GM06990 (cell line): ENCODE results near the gene BAIAP2L1.

Experiments used
- DNase-seq: peaks from one replicate; pipeline ENCODE4 v3.0.0-alpha.2; 2011; ENCODE audit not compliant: insufficient read length; ENCODE audit errors: extremely low read depth
- H3K27me3 ChIP-seq: replicated peaks from 2 replicates; pipeline ENCODE4 v1.6.0; 2011; ENCODE audit warnings: low read length; ENCODE audit not compliant: control insufficient read depth, insufficient read depth
- H3K36me3 ChIP-seq: 2 replicates; pipeline ENCODE4 v1.5.1; 2011; ENCODE audit warnings: low read length; ENCODE audit not compliant: control insufficient read depth, insufficient read depth
- H3K4me3 ChIP-seq: replicated peaks from 2 replicates; pipeline ENCODE4 v1.5.1; 2011; ENCODE audit warnings: low read depth, mild to moderate bottlenecking, control low read depth, low read length
- CTCF ChIP-seq: IDR thresholded peaks from 2 replicates; pipeline ENCODE4 v1.5.1; 2011; ENCODE audit warnings: low read length, control low read depth, mild to moderate bottlenecking, inconsistent platforms; ENCODE audit not compliant: insufficient read depth, poor library complexity, severe bottlenecking

BAIAP2L1 gene

GRCh38 chr7:98250789-98251188, 150.1 kb downstream of the BAIAP2L1 start:
- Histone ChIP-seq H3K4me3 (peak overlapping the region; percentile 79), H3K36me3 (no peaks in the 10 kb centered on the region; the same call in 1 of the 2 replicates), H3K27me3 (no peaks in the 10 kb centered on the region)
- peak; percentile 31 for TF ChIP-seq CTCF
- DNase-seq = no peak

DNA sequence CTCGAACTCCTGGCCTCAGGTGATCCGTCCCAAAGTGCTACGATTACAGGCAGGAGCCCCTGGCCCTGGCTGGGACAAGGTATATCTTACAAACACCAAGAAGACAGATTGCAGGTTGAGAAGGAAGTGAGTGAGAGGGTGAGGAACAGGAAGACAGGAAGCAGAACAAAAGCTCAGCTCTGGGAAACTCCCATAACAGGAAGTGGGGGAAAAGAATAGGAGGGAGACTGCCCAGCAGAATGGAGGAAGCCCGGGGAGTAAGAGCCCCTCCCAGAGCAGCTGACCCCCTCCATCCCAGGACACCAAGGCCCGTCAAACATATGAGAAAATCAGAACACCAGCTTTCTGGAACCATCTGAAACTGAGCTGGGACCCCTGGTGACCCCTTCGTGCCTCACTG, 151.8 kb downstream of the BAIAP2L1 start:
- TF ChIP-seq CTCF = no peak
- no peaks in the 10 kb centered on the region for H3K27me3 ChIP-seq

DNA sequence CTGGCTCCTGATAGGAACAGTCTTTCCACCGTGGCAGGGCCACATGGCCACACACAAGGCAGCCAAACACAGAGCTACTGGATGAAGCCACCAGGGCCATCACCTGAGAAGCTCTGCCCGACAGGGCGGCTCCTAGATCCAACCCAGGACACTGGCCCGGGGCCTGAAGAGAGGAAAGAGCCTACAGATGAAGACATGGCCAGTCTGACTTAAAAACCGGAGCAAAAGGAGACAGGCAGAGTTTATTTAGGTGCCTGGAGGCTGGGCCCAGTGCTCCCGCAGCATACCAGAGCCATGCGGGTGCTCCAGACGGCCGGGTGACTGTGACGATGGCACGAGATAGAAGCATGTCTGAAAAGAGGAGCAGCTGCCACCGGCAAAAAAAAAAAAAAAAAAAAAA, 152.7 kb downstream of the BAIAP2L1 start:
- no peak for DNase-seq
- no peak for TF ChIP-seq CTCF
- peaks cover 2% of the 10 kb centered on the region for H3K36me3 ChIP-seq
- H3K27me3 ChIP-seq = no peaks in the 10 kb centered on the region
- H3K4me3 ChIP-seq = no peak overlapping the region

More for the DNA sequence above, 151.8 kb downstream of the BAIAP2L1 start:
- H3K36me3 ChIP-seq = no peaks in the 10 kb centered on the region; the same call in 1 of the 2 replicates
- no peak for DNase-seq
- H3K4me3 ChIP-seq = no peak overlapping the region

DNA sequence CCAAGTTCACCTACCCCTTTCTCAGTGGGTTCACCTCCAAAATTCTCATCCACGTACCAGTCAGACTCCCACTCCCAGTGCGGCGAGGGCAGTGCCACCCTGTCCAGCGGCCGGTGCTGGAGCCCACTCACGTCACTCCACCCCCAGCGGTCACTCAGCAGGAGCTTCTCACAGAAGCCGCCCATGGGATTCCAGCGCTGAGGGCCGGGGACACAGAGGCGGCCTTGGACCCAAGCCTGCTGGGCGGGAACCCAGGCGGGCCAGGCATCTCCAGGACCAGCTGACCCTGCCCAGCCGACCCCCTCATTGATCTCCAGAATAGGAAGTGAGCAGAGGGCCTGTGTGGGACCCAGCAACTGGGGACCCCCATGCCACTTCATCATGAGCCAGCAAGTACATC, 156.0 kb downstream of the BAIAP2L1 start:
- no peak for DNase-seq
- H3K4me3 ChIP-seq = no peak overlapping the region
- no peak for TF ChIP-seq CTCF
- peaks cover 2% of the 10 kb centered on the region for H3K36me3 ChIP-seq
- no peaks in the 10 kb centered on the region for H3K27me3 ChIP-seq

GRCh38 chr7:98242934-98243333, 158.0 kb downstream of the BAIAP2L1 start:
- no peak for TF ChIP-seq CTCF
- H3K4me3 ChIP-seq = no peak overlapping the region
- H3K27me3 ChIP-seq = no peaks in the 10 kb centered on the region
- H3K36me3 ChIP-seq = peaks cover 2% of the 10 kb centered on the region
- DNase-seq = no peak

- DNase-seq = no peak
- no peak for TF ChIP-seq CTCF
- Histone ChIP-seq H3K27me3 (no peaks in the 10 kb centered on the region), H3K4me3 (no peak overlapping the region), H3K36me3 (peaks cover 2% of the 10 kb centered on the region)
Measured at GRCh38 chr7:98242342-98242741, 158.5 kb downstream of the BAIAP2L1 start.
